Transverse colon (tissue), 4 donors: Measurements from ENCODE around the gene GNRH2. TPM values are rescaled to one million over a fixed set of nuclear protein-coding genes. Genes with fewer than 3 reads are reported as not detected.

Source experiments
- DNase-seq: peaks from one replicate; pipeline ENCODE4 v3.0.0-alpha.2; 2019
- H3K27ac ChIP-seq, 4 donors: fragments of 200-600 bp; sonication (generic); 2 replicates each; pipeline ENCODE4 v1.5.1; 2016 to 2018; ENCODE audit warnings: inconsistent platforms in 4 of 4
- H3K27me3 ChIP-seq: fragments of 200-600 bp; sonication (generic); 2 replicates; pipeline ENCODE4 v1.5.1; 2017; ENCODE audit warnings: inconsistent platforms
- H3K36me3 ChIP-seq, 4 donors: fragments of 200-600 bp; sonication (generic); 2 replicates each; pipeline ENCODE4 v1.5.1; 2017 to 2019; ENCODE audit warnings: inconsistent platforms in 4 of 4
- H3K4me1 ChIP-seq, 4 donors: fragments of 200-600 bp; sonication (generic); 2 replicates each; pipeline ENCODE4 v1.5.1; 2017 to 2020; ENCODE audit warnings: inconsistent platforms in 4 of 4
- H3K4me3 ChIP-seq, 4 donors: fragments of 200-600 bp; sonication (generic); 1 replicate in 1 of 4; 2 replicates in 3 of 4; pipeline versions ENCODE4 v1.5.1 to v1.6.1; 2017 to 2019; ENCODE audit warnings: inconsistent platforms in 4 of 4
- H3K9me3 ChIP-seq, 2 donors: fragments of 200-600 bp; sonication (generic); 2 replicates each; pipeline ENCODE4 v1.5.1; 2017 to 2019; ENCODE audit warnings: inconsistent platforms in 2 of 2
- CTCF ChIP-seq, 5 experiments: fragments of 200-600 bp in 3 of 5; fragments of 450-650 bp in 2 of 5; sonication (generic) in 3 of 5; IDR thresholded peaks; 1 replicate in 2 of 5; 2 replicates in 3 of 5; pipeline ENCODE4 v1.5.1; 2016 to 2017; ENCODE audit warnings: antibody characterized with exemption in 5 of 5, inconsistent platforms in 3 of 5, mild to moderate bottlenecking in 2 of 5, moderate library complexity in 1 of 5
- EP300 ChIP-seq: sonication (generic); formaldehyde crosslinking; IDR thresholded peaks from one replicate; pipeline ENCODE4 v1.6.1; 2017; ENCODE audit warnings: antibody characterized with exemption, low read depth
- POLR2A ChIP-seq: fragments of 450-650 bp; IDR thresholded peaks from one replicate; pipeline ENCODE4 v1.6.1; 2016; ENCODE audit warnings: antibody characterized with exemption, mild to moderate bottlenecking, moderate library complexity
- POLR2AphosphoS5 ChIP-seq, 3 donors: sonication (generic); formaldehyde crosslinking; IDR thresholded peaks; one replicate each; pipeline ENCODE4 v1.6.1; 2016; ENCODE audit warnings: antibody characterized with exemption in 3 of 3
- WGBS, 2 donors: methylation state at CpG; one replicate each; pipeline ENCODE4 v1.1.5; 2018; ENCODE audit warnings: low coverage in 1 of 2; 5-methylcytosine and 5-hydroxymethylcytosine counted together
- in situ Hi-C, 4 donors: fragments of 200-750 bp; cut with MboI; loops; one replicate each; pipeline versions ENCODE4 v1.15.0 to v1.15.1; 2017; ENCODE audit warnings: low sequenced_read_pairs in 3 of 4, low pct_ligation_motif_present in 1 of 4, low pct_unique_long_range_greater_than_20kb in 1 of 4
- intact Hi-C: fragments of 100-400 bp; cut with DNase I; formaldehyde crosslinking; loops from one replicate; pipeline ENCODE4 v1.15.1; 2023; ENCODE audit warnings: low total_unique reads
- total RNA-seq, 4 donors: library from RNA; depleted of rRNA; stranded (reverse); fragments of >200 nt; gene quantifications; one replicate each; pipeline ENCODE4 v1.1.0, GENCODE V29; 2016

GNRH2 gene
- total RNA-seq, 4 donors from 2014 or later: not detected

- DNase-seq: no peak
- H3K9me3 ChIP-seq: no peaks in the 10 kb centered on the region
- peaks cover 0 to 7% (median 3%) of the 10 kb centered on the region in 4 donors for H3K4me1 ChIP-seq
- TF ChIP-seq POLR2AphosphoS5 (IDR thresholded peaks at IDR 0.05): no peak
- TF ChIP-seq EP300: no peak
- TF ChIP-seq CTCF (IDR thresholded peaks at IDR 0.05): no peak
- TF ChIP-seq POLR2A: no peak
- no peaks in the 10 kb centered on the region for H3K36me3 ChIP-seq
- in situ Hi-C loops (no loop called here), intact Hi-C loops (no loop called here)
- peaks cover 54% of the 10 kb centered on the region for H3K27me3 ChIP-seq
- 46 to 50% methylated on average over 2 to 10 of the region's 10 CpGs for WGBS, 2 donors
- no peak overlapping the region for H3K4me3 ChIP-seq
- no peak overlapping the region for H3K27ac ChIP-seq
Observed at GRCh38 chr20:3093861-3094361, 50.5 kb downstream of the GNRH2 start.

- H3K9me3 ChIP-seq: no peaks in the 10 kb centered on the region
- 86% methylated on average over 13 of the region's 13 CpGs; no CpG with 5 or more reads in 1 of the 2 donors for WGBS, 2 donors
- intact Hi-C loops (no loop called here), in situ Hi-C loops (no loop called here)
- no peak for DNase-seq
- H3K4me3 ChIP-seq: no peak overlapping the region
- peaks cover 59% of the 10 kb centered on the region for H3K27me3 ChIP-seq
- peaks cover 0 to 7% (median 3%) of the 10 kb centered on the region in 4 donors for H3K4me1 ChIP-seq
- H3K27ac ChIP-seq: no peak overlapping the region
- H3K36me3 ChIP-seq: no peaks in the 10 kb centered on the region
- TF ChIP-seq POLR2AphosphoS5 (IDR thresholded peaks at IDR 0.05): no peak
- TF ChIP-seq CTCF (IDR thresholded peaks at IDR 0.05): no peak
- TF ChIP-seq POLR2A: no peak
- no peak for TF ChIP-seq EP300
Observed at GRCh38 chr20:3094848-3095629, 51.6 kb downstream of the GNRH2 start.

Other genes starting within 250 kb of the GNRH2 start
- gene CPXM1, start 243.0 kb upstream of the GNRH2 start, total RNA-seq: 1 to 10 TPM in 2 of 4 donors, under 1 TPM in 2; 0.80 to 2.6 (median 1.0) TPM
- not detected for gene C20orf141, start 228.6 kb upstream of the GNRH2 start, total RNA-seq
- not detected for gene TMEM239, start 227.3 kb upstream of the GNRH2 start, total RNA-seq
- gene PCED1A, start 203.0 kb upstream of the GNRH2 start, total RNA-seq: 10 to 100 TPM; 15.5 to 85.7 (median 36.6) TPM
- 10 to 100 TPM; 29.2 to 42.2 (median 36.7) TPM for gene VPS16, start 202.9 kb upstream of the GNRH2 start, total RNA-seq
- 10 to 100 TPM; 32.2 to 55.8 (median 45.8) TPM for gene PTPRA, start 170.1 kb upstream of the GNRH2 start, total RNA-seq
- gene MRPS26, start 2.4 kb downstream of the GNRH2 start, total RNA-seq: 10 to 100 TPM; 42.7 to 88.3 (median 54.3) TPM
- gene OXT, start 28.0 kb downstream of the GNRH2 start, total RNA-seq: not detected
- gene AVP, start 41.1 kb downstream of the GNRH2 start, total RNA-seq: not detected
- gene FASTKD5, start 116.2 kb downstream of the GNRH2 start, total RNA-seq: 10 to 100 TPM in 2 of 4 donors, 1 to 10 TPM in 2; 1.9 to 18.6 (median 9.8) TPM
- gene UBOX5, start 116.2 kb downstream of the GNRH2 start, total RNA-seq: 10 to 100 TPM in 2 of 4 donors, 1 to 10 TPM in 2; 5.7 to 17.9 (median 11.7) TPM
- gene LZTS3, start 129.9 kb downstream of the GNRH2 start, total RNA-seq: 10 to 100 TPM in 2 of 4 donors, 1 to 10 TPM in 2; 9.0 to 13.5 (median 9.7) TPM
- gene DDRGK1, start 161.1 kb downstream of the GNRH2 start, total RNA-seq: 10 to 100 TPM; 47.0 to 85.6 (median 80.4) TPM
- 10 to 100 TPM; 15.0 to 95.7 (median 39.6) TPM for gene ITPA, start 165.9 kb downstream of the GNRH2 start, total RNA-seq
- gene SLC4A11, start 195.6 kb downstream of the GNRH2 start, total RNA-seq: 1 to 10 TPM in 1 of 4 donors, under 1 TPM in 3; 0.20 to 1.4 (median 0.69) TPM